ENCODE results near the gene CHP2. TPM values are rescaled to one million over a fixed set of nuclear protein-coding genes. Genes with fewer than 3 reads are reported as not detected.

The CHP2 gene
- total RNA-seq, 4 donors from 2014 or later, result 60.3 to 102 (median 99.6) TPM

DNA sequence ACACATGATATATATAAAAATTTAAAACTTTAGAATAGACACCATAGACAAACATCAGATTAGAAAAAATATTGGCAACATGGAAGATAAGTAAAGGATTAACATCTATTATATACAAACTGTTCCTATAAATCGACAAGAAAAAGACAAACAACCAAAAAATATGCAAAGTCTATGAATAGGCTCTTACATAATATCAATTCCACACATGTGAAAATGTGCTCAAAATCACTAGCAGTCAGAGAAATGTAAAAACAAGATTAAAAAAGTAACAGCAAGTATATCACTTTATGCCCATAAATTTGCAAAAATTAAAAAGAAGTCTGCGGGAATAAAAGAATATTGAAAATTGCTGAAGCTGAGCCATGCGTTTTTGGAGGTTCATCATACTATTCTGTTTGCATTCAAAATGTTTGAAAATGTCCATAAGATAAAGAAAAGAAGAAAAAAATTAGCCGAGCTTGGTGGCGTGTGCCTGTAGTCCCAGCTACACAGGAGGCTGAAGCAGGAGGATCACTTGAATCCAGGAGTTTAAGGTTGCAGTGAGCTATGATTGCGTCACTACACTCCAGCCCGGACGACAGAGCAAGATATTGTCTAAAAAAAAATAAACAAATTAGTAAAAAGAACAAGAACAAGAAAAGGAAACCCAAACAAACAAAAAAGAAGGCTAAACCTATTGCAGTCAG, 30.6 kb upstream of the CHP2 start:
- no peak overlapping the region for H3K27ac ChIP-seq
- H3K9me3 ChIP-seq, result peaks cover 5% of the 10 kb centered on the region
- no peak overlapping the region for H3K4me3 ChIP-seq
- H3K27me3 ChIP-seq, result no peaks in the 10 kb centered on the region
- 80% methylated on average over 8 of the region's 8 CpGs for WGBS
- TF ChIP-seq POLR2AphosphoS5 (IDR thresholded peaks at IDR 0.05) (no peak), EP300 (IDR thresholded peaks at IDR 0.05) (no peak), POLR2A (IDR thresholded peaks at IDR 0.05) (no peak)
- TF ChIP-seq, protein P1, sequence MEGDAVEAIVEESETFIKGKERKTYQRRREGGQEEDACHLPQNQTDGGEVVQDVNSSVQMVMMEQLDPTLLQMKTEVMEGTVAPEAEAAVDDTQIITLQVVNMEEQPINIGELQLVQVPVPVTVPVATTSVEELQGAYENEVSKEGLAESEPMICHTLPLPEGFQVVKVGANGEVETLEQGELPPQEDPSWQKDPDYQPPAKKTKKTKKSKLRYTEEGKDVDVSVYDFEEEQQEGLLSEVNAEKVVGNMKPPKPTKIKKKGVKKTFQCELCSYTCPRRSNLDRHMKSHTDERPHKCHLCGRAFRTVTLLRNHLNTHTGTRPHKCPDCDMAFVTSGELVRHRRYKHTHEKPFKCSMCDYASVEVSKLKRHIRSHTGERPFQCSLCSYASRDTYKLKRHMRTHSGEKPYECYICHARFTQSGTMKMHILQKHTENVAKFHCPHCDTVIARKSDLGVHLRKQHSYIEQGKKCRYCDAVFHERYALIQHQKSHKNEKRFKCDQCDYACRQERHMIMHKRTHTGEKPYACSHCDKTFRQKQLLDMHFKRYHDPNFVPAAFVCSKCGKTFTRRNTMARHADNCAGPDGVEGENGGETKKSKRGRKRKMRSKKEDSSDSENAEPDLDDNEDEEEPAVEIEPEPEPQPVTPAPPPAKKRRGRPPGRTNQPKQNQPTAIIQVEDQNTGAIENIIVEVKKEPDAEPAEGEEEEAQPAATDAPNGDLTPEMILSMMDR (IDR thresholded peaks at IDR 0.05), result no peak
- H3K36me3 ChIP-seq, result no peaks in the 10 kb centered on the region
- no peaks in the 10 kb centered on the region for H3K4me1 ChIP-seq
- DNase-seq (ENCODE audit: low spot score in 2 of 2), result no peak

DNA sequence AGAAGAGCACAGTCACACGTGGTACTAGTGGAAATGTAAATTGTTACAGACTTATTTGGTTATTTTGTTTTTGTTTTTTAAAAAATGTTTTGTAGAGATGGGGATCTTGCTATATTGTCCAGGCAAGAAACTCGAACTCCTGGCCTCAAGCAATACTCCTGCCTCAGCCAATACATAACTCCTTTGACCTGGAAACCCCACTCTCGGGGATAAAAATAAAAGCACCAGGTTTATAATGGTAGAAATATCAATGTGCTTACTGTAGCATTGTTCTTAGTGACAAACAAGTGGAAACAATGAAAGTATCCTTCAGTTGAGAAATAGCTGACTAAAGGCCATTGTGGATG, 30.1 kb upstream of the CHP2 start:
- Histone ChIP-seq H3K4me1 (no peaks in the 10 kb centered on the region), H3K36me3 (no peaks in the 10 kb centered on the region), H3K27ac (no peak overlapping the region), H3K9me3 (peaks cover 5% of the 10 kb centered on the region), H3K27me3 (no peaks in the 10 kb centered on the region), H3K4me3 (no peak overlapping the region)
- WGBS, result 65% methylated on average over 3 of the region's 3 CpGs
- no peak for DNase-seq (ENCODE audit: low spot score in 2 of 2)
- TF ChIP-seq, protein P1 (IDR thresholded peaks at IDR 0.05), result no peak
- no peak for TF ChIP-seq EP300 (IDR thresholded peaks at IDR 0.05)
- no peak for TF ChIP-seq POLR2A (IDR thresholded peaks at IDR 0.05)
- TF ChIP-seq POLR2AphosphoS5 (IDR thresholded peaks at IDR 0.05), result no peak

DNA sequence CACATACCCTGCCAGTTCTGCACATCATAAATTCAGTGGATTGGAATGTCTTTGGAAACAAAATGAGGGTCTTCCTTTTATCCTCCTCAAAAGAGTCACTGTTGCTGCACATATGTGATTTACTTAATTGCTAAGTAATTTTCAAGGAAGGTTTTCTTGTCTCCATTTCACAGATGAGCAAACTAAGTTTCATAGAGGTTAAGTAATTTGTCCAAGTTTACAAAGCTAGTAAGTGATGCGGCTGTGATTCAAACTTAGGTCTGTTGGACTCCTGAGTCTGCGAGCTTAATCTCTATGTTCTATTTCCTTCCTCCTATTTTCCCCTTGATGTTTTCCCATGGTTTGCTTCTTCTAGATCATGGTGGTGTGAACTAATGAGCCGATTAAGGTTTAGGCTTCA, 28.1 kb upstream of the CHP2 start:
- no peaks in the 10 kb centered on the region for H3K4me1 ChIP-seq
- 84% methylated on average over 3 of the region's 3 CpGs for whole genome bisulfite sequencing

DNA sequence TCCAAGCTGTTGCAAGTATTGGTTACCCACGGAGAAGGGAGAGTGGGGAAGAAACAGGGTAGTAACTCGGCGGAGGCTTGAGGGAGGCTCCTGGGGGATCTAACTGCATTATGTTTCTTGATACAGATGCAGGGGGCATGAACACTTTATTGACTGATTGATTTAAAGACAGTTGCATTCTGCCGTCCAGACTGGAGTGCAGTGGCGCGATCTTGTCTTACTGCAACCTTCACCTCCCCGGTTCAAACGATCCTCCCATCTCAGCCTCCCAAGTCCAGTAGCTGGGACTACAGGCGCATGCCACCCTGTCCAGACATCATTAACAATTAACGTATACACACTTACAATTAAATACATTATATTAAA, 26.7 kb upstream of the CHP2 start:
- WGBS, result 66% methylated on average over 10 of the region's 10 CpGs

More for the DNA sequence above, 28.1 kb upstream of the CHP2 start:
- TF ChIP-seq, protein P1 (IDR thresholded peaks at IDR 0.05), result no peak
- TF ChIP-seq POLR2AphosphoS5 (IDR thresholded peaks at IDR 0.05) (no peak), POLR2A (IDR thresholded peaks at IDR 0.05) (no peak), EP300 (IDR thresholded peaks at IDR 0.05) (no peak)
- DNase-seq (ENCODE audit: low spot score in 2 of 2), result no peak
- Histone ChIP-seq H3K4me3 (no peak overlapping the region), H3K27ac (no peak overlapping the region), H3K9me3 (peaks cover 5% of the 10 kb centered on the region), H3K27me3 (peaks cover 4% of the 10 kb centered on the region), H3K36me3 (no peaks in the 10 kb centered on the region)

More for the DNA sequence above, 26.7 kb upstream of the CHP2 start:
- Histone ChIP-seq H3K27me3 (peaks cover 4% of the 10 kb centered on the region), H3K27ac (no peak overlapping the region), H3K9me3 (no peaks in the 10 kb centered on the region), H3K4me1 (no peaks in the 10 kb centered on the region), H3K36me3 (no peaks in the 10 kb centered on the region), H3K4me3 (no peak overlapping the region)
- TF ChIP-seq POLR2A (IDR thresholded peaks at IDR 0.05) (no peak), EP300 (IDR thresholded peaks at IDR 0.05) (no peak), POLR2AphosphoS5 (IDR thresholded peaks at IDR 0.05) (no peak)
- TF ChIP-seq, protein P1 (IDR thresholded peaks at IDR 0.05), result no peak
- no peak for DNase-seq (ENCODE audit: low spot score in 2 of 2)
